Body of pancreas (tissue), 4 donors: ENCODE results near the gene SLC12A3.

ENCODE experiments used
- POLR2A ChIP-seq, 3 donors: fragments of 450-650 bp; IDR thresholded peaks; one replicate each; pipeline ENCODE4 v1.6.1; 2016; ENCODE audit warnings: antibody characterized with exemption in 3 of 3, mild to moderate bottlenecking in 2 of 3
- TF ChIP-seq, protein P1 (sequence below), 7 experiments: fragments of 450-650 bp in 4 of 7; fragments of 200-600 bp in 3 of 7; sonication (generic) in 3 of 7; IDR thresholded peaks; one replicate each; pipeline ENCODE4 v1.5.1; 2016 to 2019; ENCODE audit warnings: antibody characterized with exemption in 7 of 7

GRCh38 chr16:56856876-56857447 is 8.0 kb upstream of the SLC12A3 start:
- TF ChIP-seq, protein P1, sequence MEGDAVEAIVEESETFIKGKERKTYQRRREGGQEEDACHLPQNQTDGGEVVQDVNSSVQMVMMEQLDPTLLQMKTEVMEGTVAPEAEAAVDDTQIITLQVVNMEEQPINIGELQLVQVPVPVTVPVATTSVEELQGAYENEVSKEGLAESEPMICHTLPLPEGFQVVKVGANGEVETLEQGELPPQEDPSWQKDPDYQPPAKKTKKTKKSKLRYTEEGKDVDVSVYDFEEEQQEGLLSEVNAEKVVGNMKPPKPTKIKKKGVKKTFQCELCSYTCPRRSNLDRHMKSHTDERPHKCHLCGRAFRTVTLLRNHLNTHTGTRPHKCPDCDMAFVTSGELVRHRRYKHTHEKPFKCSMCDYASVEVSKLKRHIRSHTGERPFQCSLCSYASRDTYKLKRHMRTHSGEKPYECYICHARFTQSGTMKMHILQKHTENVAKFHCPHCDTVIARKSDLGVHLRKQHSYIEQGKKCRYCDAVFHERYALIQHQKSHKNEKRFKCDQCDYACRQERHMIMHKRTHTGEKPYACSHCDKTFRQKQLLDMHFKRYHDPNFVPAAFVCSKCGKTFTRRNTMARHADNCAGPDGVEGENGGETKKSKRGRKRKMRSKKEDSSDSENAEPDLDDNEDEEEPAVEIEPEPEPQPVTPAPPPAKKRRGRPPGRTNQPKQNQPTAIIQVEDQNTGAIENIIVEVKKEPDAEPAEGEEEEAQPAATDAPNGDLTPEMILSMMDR (IDR thresholded peaks at IDR 0.05): no peak
- no peak for TF ChIP-seq POLR2A (IDR thresholded peaks at IDR 0.05)
